ENCODE measurements around the gene RALGAPA2.

DNA sequence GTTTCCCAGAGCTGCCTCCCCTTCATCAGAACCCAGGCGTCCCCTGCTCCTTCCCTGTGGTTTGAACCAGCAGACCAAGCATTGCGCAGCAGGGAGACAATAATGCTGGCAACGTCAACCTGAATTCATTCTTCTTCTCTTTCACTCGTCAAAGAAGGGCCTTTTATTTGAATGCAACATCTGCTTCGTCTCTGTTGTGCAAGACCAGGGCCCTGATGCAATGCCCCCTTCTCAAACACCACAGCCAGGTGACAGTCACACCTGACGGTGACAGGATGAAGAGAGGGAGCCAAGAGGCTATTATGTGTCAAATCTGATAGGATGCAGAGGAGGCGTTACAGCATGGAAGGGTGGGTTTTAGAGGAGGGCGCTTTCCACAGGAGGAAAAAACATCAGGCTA, 336.6 kb downstream of the RALGAPA2 start:
- no peak for TF ChIP-seq CTCF (IDR thresholded peaks at IDR 0.05; ENCODE audit: poor library complexity, severe bottlenecking)
- no peak for TF ChIP-seq REST (IDR thresholded peaks at IDR 0.05; ENCODE audit: borderline replicate concordance)
- no peak for TF ChIP-seq EP300 (conservative IDR thresholded peaks at IDR 0.05; ENCODE audit: poor library complexity, severe bottlenecking)
- TF ChIP-seq POLR2AphosphoS5 (IDR thresholded peaks at IDR 0.05): no peak
- no peak for TF ChIP-seq EZH2 (IDR thresholded peaks at IDR 0.05; ENCODE audit: borderline replicate concordance, insufficient read depth, low read length, poor library complexity, severe bottlenecking)

Data from neural cell (in vitro differentiated cells).